Sigmoid colon (tissue), 4 donors: ENCODE data around the gene KCNJ1.

Source experiments
- EP300 ChIP-seq, 4 donors: sonication (generic); formaldehyde crosslinking; IDR thresholded peaks; one replicate each; pipeline ENCODE4 v1.6.1; 2017; ENCODE audit warnings: antibody characterized with exemption in 4 of 4
- POLR2A ChIP-seq, 2 donors: fragments of 450-650 bp; IDR thresholded peaks; one replicate each; pipeline ENCODE4 v1.6.1; 2016; ENCODE audit warnings: antibody characterized with exemption in 2 of 2, mild to moderate bottlenecking in 2 of 2, moderate library complexity in 2 of 2
- POLR2AphosphoS5 ChIP-seq, 4 donors: sonication (generic); formaldehyde crosslinking; IDR thresholded peaks; one replicate each; pipeline ENCODE4 v1.6.1; 2017; ENCODE audit warnings: antibody characterized with exemption in 4 of 4
- TF ChIP-seq, protein P1 (sequence below), 4 experiments: fragments of 450-650 bp in 3 of 4; fragments of 200-600 bp in 1 of 4; IDR thresholded peaks; one replicate each; pipeline ENCODE4 v1.5.1; 2016 to 2019; ENCODE audit warnings: antibody characterized with exemption in 4 of 4, mild to moderate bottlenecking in 3 of 4, moderate library complexity in 2 of 4

DNA sequence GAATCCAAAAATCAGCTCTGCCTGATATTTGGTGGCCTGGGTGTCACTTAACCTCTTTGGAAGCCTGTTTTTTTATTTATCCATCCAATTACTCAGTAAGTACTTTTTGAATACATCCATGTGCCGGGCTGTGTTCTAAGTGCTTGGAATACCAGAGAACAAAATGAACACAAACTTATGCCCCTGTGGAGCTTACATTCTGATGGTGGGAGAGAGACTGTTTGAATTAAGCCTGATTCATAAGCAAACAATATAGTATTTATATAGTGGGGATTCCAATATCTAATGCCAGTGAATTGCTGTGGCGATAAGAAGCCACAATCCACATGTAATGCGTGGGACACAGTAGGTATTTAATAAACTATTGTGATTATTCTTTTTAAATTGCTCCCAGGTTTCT is 43.5 kb upstream of the KCNJ1 start:
- TF ChIP-seq, protein P1, sequence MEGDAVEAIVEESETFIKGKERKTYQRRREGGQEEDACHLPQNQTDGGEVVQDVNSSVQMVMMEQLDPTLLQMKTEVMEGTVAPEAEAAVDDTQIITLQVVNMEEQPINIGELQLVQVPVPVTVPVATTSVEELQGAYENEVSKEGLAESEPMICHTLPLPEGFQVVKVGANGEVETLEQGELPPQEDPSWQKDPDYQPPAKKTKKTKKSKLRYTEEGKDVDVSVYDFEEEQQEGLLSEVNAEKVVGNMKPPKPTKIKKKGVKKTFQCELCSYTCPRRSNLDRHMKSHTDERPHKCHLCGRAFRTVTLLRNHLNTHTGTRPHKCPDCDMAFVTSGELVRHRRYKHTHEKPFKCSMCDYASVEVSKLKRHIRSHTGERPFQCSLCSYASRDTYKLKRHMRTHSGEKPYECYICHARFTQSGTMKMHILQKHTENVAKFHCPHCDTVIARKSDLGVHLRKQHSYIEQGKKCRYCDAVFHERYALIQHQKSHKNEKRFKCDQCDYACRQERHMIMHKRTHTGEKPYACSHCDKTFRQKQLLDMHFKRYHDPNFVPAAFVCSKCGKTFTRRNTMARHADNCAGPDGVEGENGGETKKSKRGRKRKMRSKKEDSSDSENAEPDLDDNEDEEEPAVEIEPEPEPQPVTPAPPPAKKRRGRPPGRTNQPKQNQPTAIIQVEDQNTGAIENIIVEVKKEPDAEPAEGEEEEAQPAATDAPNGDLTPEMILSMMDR (IDR thresholded peaks at IDR 0.05), result no peak
- no peak for TF ChIP-seq EP300 (IDR thresholded peaks at IDR 0.05)
- TF ChIP-seq POLR2AphosphoS5 (IDR thresholded peaks at IDR 0.05), result no peak
- TF ChIP-seq POLR2A (IDR thresholded peaks at IDR 0.05), result no peak
